Erythroblast (primary cell): ENCODE measurements around the gene GABRR1.

ENCODE experiments used
- GATA1 ChIP-seq: IDR thresholded peaks from 2 replicates; pipeline ENCODE4 v1.6.1; 2011; ENCODE audit warnings: low read depth, mild to moderate bottlenecking, control low read depth, low read length, moderate library complexity
- POLR2A ChIP-seq: IDR thresholded peaks from 2 replicates; pipeline ENCODE4 v1.6.1; 2011; ENCODE audit warnings: mild to moderate bottlenecking, low read length

- TF ChIP-seq POLR2A (no peak), GATA1 (no peak)
Measured at GRCh38 chr6:89187504-89187903, 29.7 kb downstream of the GABRR1 start.
